ENCODE data around the gene NEUROG3.

NEUROG3 gene, protein sequence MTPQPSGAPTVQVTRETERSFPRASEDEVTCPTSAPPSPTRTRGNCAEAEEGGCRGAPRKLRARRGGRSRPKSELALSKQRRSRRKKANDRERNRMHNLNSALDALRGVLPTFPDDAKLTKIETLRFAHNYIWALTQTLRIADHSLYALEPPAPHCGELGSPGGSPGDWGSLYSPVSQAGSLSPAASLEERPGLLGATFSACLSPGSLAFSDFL

DNA sequence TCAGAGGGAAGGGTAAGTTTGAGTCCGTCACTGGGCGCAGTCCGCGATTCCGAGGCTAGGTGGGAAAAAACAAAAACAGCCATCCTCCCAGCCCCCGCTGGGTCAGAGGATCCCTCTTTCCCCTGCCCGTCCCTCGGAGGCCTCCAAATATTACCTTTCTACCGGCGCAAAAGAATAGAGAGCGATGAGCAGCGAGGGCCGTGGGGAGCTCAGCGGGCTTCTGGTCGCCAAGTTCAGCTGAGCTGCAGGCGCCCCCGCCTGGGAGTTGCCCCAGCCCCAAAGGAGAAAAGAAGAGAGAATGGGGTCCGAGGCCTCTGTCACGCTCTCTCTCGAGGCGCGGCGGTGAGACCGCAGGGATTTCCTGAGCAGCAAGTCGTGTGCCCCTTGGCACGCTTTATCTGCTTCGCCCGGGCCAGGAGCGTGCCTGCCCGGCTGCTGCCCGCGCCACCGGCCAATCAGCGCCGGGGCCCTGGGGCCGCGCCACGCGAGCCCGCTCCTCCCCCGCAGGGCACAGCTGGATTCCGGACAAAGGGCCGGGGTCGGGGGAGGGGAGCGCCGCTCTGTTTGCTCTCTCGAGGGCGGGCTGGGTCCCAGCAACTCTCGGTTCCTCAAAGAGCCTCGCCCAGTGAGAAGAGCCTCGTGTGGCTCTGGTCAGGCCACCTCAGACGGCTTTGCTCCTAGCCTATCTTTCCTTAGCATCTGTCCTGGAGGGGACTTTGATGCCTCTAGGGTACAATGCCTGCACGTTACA is at the start of gene NEUROG3:
TSS of gene NEUROG3 (minus strand) at position 367 of the 751 bp plus-strand sequence. CDS start 379 bp downstream, outside the sequence.
- peak; percentile 91 for DNase-seq

- no peak for DNase-seq
Observed at GRCh38 chr10:69620625-69621024, 47.4 kb upstream of the NEUROG3 start.

DNA sequence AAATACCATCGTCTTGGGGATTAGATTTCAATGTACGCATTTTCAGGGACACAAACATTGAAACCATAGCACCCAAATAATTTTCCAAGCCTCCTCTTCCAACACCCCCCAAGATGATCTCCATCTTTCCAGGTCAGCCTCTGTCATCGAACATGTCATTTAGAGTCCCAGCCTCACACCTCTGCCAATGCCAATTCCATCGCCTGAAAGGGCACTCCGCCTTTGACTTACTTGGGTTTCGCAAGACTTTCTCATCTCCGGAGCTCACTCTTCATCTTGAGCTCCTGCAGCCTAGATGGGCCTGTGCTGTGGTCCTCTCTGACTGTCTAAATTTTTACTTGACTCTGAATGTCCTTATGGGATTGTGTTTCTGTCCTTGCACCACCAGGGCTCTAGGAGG is 46.4 kb upstream of the NEUROG3 start:
- DNase-seq, result no peak

DNA sequence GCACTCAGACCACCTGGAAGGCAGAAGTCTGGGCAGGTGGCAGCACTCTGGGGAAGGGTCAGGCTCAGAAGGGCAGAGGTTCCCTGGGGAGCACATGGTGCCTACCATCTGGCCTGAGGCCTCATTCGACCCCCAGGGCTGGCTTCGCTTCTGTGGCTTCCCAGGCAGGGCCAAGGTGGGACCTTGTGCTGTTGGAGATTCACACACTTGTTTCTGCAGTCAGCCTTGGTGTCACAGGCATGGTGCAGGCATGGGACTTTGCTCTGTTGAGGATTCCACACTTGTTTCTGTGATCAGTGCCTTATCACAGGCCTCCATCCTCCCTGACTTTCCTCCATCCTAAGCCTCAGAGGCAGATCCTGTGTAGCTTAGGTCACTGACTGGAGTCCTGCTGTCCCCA is 45.5 kb upstream of the NEUROG3 start:
- DNase-seq, result no peak

DNA sequence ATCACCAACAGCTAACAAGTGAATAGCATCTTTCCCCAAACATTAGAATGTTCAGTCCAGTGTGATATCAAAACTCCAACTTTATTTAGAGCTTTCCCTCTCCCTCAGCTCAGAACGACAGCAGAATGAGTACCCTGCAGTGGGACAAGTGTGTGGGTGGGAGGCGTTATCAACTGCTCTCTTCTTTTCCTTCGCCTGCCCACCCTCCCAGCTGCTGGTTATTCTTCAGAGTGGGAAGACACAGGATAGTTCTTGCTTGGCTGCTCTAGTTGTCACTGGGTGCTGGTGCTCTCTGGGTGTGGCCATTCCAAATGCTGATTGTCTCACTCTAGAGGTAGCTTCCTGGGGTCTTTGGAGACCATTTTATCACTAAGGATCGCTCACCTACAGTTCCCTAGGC is 43.1 kb upstream of the NEUROG3 start:
- DNase-seq, result no peak

DNA sequence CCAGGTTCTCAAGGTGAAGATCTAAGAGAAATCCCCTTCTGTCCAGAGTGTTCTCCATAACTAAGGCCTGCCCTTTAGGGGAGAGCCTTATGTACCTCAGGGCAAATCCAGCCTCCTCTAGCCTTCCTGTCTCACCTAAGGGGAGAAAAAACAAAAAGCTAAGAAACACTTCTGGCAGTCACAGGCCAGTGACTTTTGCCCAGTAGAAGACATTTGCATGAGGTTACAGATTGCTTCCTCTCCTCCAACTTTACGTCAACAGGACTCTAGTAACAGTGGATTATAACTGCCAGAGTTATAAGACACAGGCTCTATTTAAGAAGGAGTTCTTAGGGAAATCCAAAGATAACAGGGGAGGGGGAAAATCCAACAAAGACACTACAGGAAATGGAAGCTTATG is 40.9 kb upstream of the NEUROG3 start:
- DNase-seq, result no peak

GRCh38 chr10:69612760-69613159 is 39.5 kb upstream of the NEUROG3 start:
- DNase-seq, result no peak

DNA sequence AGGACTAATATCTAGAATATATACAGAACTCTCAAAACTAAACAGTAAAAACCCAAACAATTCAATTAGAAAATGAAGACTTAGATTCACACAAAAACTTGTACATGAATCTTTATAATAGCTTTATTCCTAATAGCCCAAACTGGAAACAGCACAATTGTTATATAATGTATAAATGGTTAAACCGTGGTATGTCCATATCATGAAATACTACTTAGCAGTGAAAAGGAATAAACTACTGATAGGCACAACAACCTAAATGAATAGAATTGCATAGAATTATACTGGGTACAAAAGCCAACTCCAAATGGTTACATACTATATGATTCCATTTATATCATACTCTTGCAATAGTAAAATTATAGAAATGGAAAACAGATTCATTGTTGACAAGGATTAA is 35.9 kb upstream of the NEUROG3 start:
- no peak for DNase-seq

DNA sequence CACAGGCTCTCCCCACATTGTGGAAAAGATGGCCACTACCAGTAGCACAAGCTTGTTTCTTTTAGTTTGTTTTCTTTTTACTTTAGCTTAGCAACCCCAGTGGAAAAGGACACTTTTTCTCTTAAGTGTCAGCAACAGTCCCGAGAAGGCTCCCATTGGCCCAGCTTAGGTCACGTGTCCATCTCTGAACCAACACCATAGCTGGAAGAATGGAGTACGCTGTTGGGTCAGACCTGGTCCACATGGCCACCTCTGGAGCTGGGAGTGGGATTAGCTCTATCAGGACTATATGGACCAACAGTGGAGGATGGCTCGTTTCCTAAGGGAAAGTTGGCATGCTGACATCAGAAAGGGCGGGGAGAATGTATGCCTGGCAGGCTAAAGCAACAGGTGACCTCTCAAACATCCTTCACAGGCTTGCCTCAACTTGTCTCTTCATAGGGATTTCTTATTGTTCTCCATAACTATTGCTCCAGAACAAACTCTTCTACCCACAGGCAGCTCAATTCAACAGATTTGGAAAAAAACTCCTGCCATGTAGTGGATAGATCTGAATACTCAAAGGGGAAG is 27.6 kb upstream of the NEUROG3 start:
- DNase-seq, result no peak

- no peak for DNase-seq
Observed at GRCh38 chr10:69588358-69588757, 15.1 kb upstream of the NEUROG3 start.

GRCh38 chr10:69584624-69585023 is 11.4 kb upstream of the NEUROG3 start:
- no peak for DNase-seq

- DNase-seq, result peak; percentile 13
Observed at GRCh38 chr10:69583106-69583505, 9.9 kb upstream of the NEUROG3 start.

DNA sequence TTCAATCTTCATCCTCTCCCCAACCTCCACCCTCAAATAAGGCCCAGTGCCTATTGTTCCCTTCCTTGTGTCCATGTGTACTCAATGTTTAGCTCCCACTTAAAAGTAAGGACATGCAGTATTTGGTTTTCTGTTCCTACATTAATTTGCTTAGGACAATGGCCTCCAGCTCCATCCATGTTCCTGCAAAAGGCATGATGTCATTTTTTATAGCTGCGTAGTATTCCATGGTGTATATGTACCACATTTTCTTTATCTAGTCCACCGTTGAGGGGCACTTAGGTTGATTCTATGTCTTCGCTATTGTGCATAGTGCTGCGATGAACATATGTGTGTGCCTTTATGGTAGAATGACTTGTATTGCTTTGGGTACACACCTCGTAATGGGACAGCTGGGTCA is 7.2 kb upstream of the NEUROG3 start:
- DNase-seq, result no peak

GRCh38 chr10:69579464-69580060 is 6.3 kb upstream of the NEUROG3 start:
- DNase-seq, result no peak

DNA sequence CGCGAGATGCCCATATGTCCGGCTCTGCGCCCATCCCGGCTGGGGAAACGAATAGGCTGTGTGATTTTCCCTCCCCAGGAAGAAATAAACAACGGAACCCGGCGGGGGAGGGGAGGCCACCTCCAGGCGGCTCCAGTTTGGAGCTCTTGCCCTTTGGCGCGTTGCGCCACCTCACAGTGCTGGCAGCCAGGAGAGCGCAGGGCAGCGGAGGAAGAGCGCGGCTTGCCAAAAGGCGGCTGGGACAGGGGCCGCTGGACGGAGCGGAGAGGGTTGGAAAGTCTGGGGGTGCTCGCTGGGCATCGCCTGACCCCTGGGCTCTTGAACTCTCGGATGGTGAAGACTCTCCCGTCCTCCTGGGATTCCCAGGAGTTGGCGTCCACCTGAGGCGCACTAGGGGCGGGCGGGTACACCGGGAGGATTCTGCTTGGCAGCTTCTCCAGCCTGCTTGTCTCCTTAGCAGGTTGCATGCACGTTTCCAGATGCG is 5.3 kb upstream of the NEUROG3 start:
- no peak for DNase-seq

GRCh38 chr10:69577268-69578232 is 4.3 kb upstream of the NEUROG3 start:
- DNase-seq, result no peak

DNA sequence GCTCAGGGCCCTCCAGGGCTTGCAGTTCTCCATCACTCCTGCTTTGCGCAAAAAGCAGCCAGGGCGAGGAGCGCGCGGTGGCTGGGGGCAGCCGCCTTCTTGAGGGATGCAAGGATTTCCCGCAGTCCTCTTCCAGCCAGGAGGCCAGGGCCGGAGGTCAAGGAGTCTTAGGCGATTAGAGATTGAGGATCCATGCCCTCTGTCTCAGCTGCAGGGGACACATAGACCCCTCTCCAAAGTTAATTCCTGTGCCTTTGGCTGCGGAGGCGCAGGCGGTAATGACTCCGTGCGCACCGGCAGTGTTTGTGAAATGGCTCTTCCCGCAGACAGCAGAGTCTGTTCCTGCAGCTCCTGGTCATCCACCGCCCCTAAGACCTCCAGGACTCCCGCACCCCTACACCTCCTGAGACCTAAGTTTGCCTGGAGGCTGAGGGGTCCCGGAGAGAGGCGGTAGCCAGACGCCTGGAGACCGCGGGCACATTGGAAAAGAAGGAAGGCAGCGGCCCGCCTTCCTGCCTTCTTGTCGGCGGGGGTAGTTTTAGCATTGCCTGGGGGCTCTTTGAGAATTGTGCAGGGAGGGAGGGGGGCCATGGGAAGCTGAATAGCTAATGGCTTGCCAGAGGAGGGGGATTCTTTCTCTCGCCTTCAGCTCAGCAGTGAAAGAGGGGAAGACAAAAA is 3.3 kb upstream of the NEUROG3 start:
- no peak for DNase-seq

DNA sequence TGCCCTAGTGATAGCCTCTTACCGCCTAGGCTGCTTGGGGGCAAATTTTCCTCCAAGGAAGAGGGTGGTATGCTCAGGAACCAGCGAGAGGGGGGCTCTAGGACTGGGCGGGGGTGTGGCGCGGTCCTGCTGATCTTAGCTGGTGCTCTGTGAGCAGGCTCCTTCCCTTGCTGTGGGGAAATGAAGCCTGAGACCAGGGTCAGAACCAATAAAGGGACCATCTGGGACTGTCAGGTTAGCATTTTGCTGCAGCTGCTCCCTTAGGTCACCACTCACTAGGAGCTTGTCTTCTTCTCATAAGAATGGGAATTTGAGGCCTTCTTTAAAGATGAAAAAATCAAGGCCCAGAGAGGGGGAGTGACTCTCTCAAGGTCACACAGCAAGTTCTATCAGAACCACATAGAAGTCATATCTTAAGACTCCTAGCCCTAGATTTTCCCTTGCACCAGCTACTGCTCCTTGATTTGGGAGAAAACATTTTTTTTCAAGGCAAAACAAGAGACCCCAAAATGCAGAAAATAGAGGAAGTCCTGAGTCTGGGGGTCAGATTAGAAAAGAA is 2.0 kb upstream of the NEUROG3 start:
- DNase-seq, result no peak

GRCh38 chr10:69574571-69574978 is 1.4 kb upstream of the NEUROG3 start:
- DNase-seq, result no peak

DNA sequence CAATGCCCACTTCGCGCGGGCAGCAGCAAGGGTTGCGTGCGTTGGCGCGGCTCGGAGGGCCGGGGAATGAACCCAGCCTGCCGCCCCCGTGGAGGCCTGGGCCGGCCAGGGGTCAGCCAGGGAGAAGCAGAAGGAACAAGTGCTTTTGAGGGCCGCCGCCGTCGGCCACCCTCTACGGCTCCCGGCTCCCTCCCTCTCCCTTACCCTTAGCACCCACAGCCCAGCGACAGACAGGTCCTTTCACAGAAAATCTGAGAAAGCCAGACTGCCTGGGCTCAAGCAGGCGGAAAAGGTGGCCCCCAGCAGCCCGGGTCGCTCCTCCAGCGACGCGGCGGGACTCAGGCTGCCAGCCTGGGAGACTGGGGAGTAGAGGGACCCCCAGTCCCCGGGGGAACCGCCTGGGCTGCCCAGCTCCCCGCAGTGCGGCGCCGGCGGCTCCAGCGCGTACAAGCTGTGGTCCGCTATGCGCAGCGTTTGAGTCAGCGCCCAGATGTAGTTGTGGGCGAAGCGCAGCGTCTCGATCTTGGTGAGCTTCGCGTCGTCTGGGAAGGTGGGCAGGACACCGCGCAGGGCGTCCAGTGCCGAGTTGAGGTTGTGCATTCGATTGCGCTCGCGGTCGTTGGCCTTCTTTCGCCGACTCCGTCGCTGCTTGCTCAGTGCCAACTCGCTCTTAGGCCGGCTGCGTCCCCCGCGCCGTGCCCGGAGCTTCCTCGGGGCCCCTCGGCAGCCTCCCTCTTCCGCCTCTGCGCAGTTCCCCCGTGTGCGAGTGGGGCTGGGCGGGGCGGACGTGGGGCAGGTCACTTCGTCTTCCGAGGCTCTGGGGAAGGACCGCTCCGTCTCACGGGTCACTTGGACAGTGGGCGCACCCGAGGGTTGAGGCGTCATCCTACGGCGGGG is 815 bp downstream of the NEUROG3 start:
- peak; percentile 13 for DNase-seq
